Keratinocyte (primary cell): ENCODE measurements around the gene CLN3. TPM values are rescaled to one million over a fixed set of nuclear protein-coding genes. Genes with fewer than 3 reads are reported as not detected.
"Not testable (repeated sequence)": the region's sequence is repeated elsewhere in the genome, so short reads cannot be mapped to it uniquely, and the experiment has no call there.

Source experiments
- DNase-seq: peaks from one replicate; pipeline ENCODE4 v3.0.0-alpha.2; 2011; ENCODE audit warnings: low read depth, missing footprints, low spot score
- FAIRE-seq: peaks from 2 replicates; lab custom pipeline; 2011; peaks lifted over from hg19 to GRCh38; lab: Jason Lieb, UNC
- H2AFZ ChIP-seq: 2 replicates; pipeline ENCODE4 v1.6.0; 2012; ENCODE audit warnings: low read length, control low read depth, inconsistent platforms; ENCODE audit not compliant: control insufficient read depth
- H3K27ac ChIP-seq: 2 replicates; pipeline ENCODE4 v1.5.1; 2011; ENCODE audit warnings: low read length; ENCODE audit not compliant: control insufficient read depth, insufficient read depth
- H3K27me3 ChIP-seq: 3 replicates; pipeline ENCODE4 v1.6.0; 2011; ENCODE audit warnings: low read length; ENCODE audit not compliant: control insufficient read depth, insufficient read depth; ENCODE audit errors: extremely low read depth
- H3K36me3 ChIP-seq, 2 experiments: 2 replicates in 1 of 2; 3 replicates in 1 of 2; pipeline ENCODE4 v1.5.1; 2011; ENCODE audit warnings: low read length in 2 of 2, mild to moderate bottlenecking in 1 of 2; ENCODE audit not compliant: control insufficient read depth in 2 of 2, insufficient read depth in 2 of 2; ENCODE audit errors: extremely low read depth in 1 of 2
- H3K4me1 ChIP-seq: 3 replicates; pipeline ENCODE4 v1.5.1; 2011; ENCODE audit warnings: low read length; ENCODE audit not compliant: control insufficient read depth, insufficient read depth; ENCODE audit errors: extremely low read depth
- H3K4me2 ChIP-seq: 3 replicates; pipeline ENCODE4 v1.6.0; 2011; ENCODE audit warnings: low read depth, low read length; ENCODE audit not compliant: control insufficient read depth, insufficient read depth; ENCODE audit errors: extremely low read depth
- H3K4me3 ChIP-seq, 3 experiments: fragments of 200-600 bp in 1 of 3; sonication (generic) in 1 of 3; 2 replicates in 2 of 3; 3 replicates in 1 of 3; pipeline ENCODE4 v1.5.1; 2011 to 2016; ENCODE audit warnings: low read length in 3 of 3, mild to moderate bottlenecking in 3 of 3, control low read depth in 2 of 3, inconsistent platforms in 1 of 3, low read depth in 1 of 3, mixed read lengths in 1 of 3, mixed run types in 1 of 3, moderate library complexity in 1 of 3; ENCODE audit not compliant: control insufficient read depth in 2 of 3, insufficient read depth in 2 of 3; ENCODE audit errors: extremely low read depth in 1 of 3
- H3K79me2 ChIP-seq: 2 replicates; pipeline ENCODE4 v1.6.0; 2012; ENCODE audit warnings: low read length; ENCODE audit not compliant: control insufficient read depth, insufficient read depth
- H3K9ac ChIP-seq: 3 replicates; pipeline ENCODE4 v1.6.0; 2011; ENCODE audit warnings: low read length; ENCODE audit not compliant: control insufficient read depth, insufficient read depth; ENCODE audit errors: extremely low read depth
- H3K9me1 ChIP-seq: 3 replicates; pipeline ENCODE4 v1.6.0; 2011; ENCODE audit warnings: low read length; ENCODE audit not compliant: control insufficient read depth, insufficient read depth; ENCODE audit errors: extremely low read depth
- H3K9me3 ChIP-seq: 2 replicates; pipeline ENCODE4 v1.5.1; 2012; ENCODE audit warnings: low read depth, low read length; ENCODE audit not compliant: control insufficient read depth
- H4K20me1 ChIP-seq: 3 replicates; pipeline ENCODE4 v1.6.0; 2011; ENCODE audit warnings: low read length; ENCODE audit not compliant: control insufficient read depth, insufficient read depth; ENCODE audit errors: extremely low read depth
- CTCF ChIP-seq, 3 experiments: IDR thresholded peaks in 1 of 3; conservative IDR thresholded peaks in 1 of 3; optimal IDR thresholded peaks in 1 of 3; 2 replicates in 2 of 3; 3 replicates in 1 of 3; pipeline versions ENCODE3 to v1.5.1; 2011; ENCODE audit warnings: low read length in 3 of 3, mild to moderate bottlenecking in 3 of 3, moderate library complexity in 2 of 3, control low read depth in 1 of 3, inconsistent platforms in 1 of 3; ENCODE audit not compliant: insufficient read depth in 2 of 3; ENCODE audit errors: extremely low read depth in 1 of 3
- EZH2 ChIP-seq: IDR thresholded peaks from one replicate; pipeline ENCODE4 v1.6.1; 2012; ENCODE audit warnings: inconsistent platforms, mild to moderate bottlenecking, low read length, moderate library complexity
- dilution Hi-C: fragments of 300-500 bp; cut with MboI; formaldehyde crosslinking; loops from one replicate; pipeline ENCODE4 v1.7.0; 2020; ENCODE audit warnings: low sequenced_read_pairs; ENCODE audit not compliant: extremely low pct_ligation_motif_present
- polyA plus RNA-seq, 5 experiments: library from polyadenylated mRNA; depleted of rRNA in 3 of 5; stranded (reverse) in 3 of 5; stranded (forward) in 1 of 5; unstranded in 1 of 5; fragments of >200 nt; gene quantifications; 1 replicate in 1 of 5; 2 replicates in 3 of 5; 3 replicates in 1 of 5; pipeline versions ENCODE4 v1.2.1 to v1.2.3, GENCODE V29; 2011 to 2012; ENCODE audit warnings: missing spikeins in 2 of 5, low read depth in 1 of 5, low replicate concordance in 1 of 5

Gene CLN3
- polyA plus RNA-seq, 1 donor (not counting 4 experiments of a cell fraction or from before 2014, with no cell fraction given): 12.6 TPM

- Histone ChIP-seq H3K4me3 (no peak overlapping the region), H2AFZ (no peak overlapping the region), H3K9me3 (no peaks in the 10 kb centered on the region), H3K4me2 (no peak overlapping the region), H3K79me2 (no peaks in the 10 kb centered on the region), H3K9me1 (no peaks in the 10 kb centered on the region), H3K27me3 (no peaks in the 10 kb centered on the region), H3K36me3 (peaks cover 0 to 10% of the 10 kb centered on the region in 2 experiments), H4K20me1 (no peaks in the 10 kb centered on the region), H3K9ac (no peak overlapping the region), H3K27ac (no peak overlapping the region), H3K4me1 (no peaks in the 10 kb centered on the region)
- FAIRE-seq (no peak), DNase-seq (no peak)
- dilution Hi-C loops: no loop called here
- TF ChIP-seq CTCF (optimal IDR thresholded peaks at IDR 0.05 in 1 of 3, IDR thresholded peaks at IDR 0.05 in 1 of 3, conservative IDR thresholded peaks at IDR 0.05 in 1 of 3; ENCODE audit: extremely low read depth in 1 of 3, insufficient read depth in 2 of 3, low read length in 3 of 3): no peak
- no peak for TF ChIP-seq EZH2
Measured at GRCh38 chr16:28475221-28475620, 16.7 kb downstream of the CLN3 start.

GRCh38 chr16:28473714-28474265, 18.1 kb downstream of the CLN3 start:
- Histone ChIP-seq H3K4me3 (no peak overlapping the region), H3K36me3 (peaks cover 0 to 9% of the 10 kb centered on the region in 2 experiments), H2AFZ (no peak overlapping the region), H3K79me2 (no peaks in the 10 kb centered on the region), H4K20me1 (no peaks in the 10 kb centered on the region), H3K4me2 (no peak overlapping the region), H3K9ac (no peak overlapping the region), H3K27ac (no peak overlapping the region), H3K9me3 (no peaks in the 10 kb centered on the region), H3K9me1 (no peaks in the 10 kb centered on the region), H3K4me1 (no peaks in the 10 kb centered on the region), H3K27me3 (no peaks in the 10 kb centered on the region)
- FAIRE-seq (no peak), DNase-seq (no peak)
- dilution Hi-C loops: no loop called here
- TF ChIP-seq EZH2 (no peak), CTCF (optimal IDR thresholded peaks at IDR 0.05 in 1 of 3, IDR thresholded peaks at IDR 0.05 in 1 of 3, conservative IDR thresholded peaks at IDR 0.05 in 1 of 3; ENCODE audit: extremely low read depth in 1 of 3, insufficient read depth in 2 of 3, low read length in 3 of 3) (no peak)

- H3K9me1 ChIP-seq, H3K9ac ChIP-seq, H3K4me1 ChIP-seq, H4K20me1 ChIP-seq, H3K9me3 ChIP-seq, H2AFZ ChIP-seq, dilution Hi-C loops, H3K4me2 ChIP-seq, H3K4me3 ChIP-seq, DNase-seq, FAIRE-seq, H3K27me3 ChIP-seq, H3K79me2 ChIP-seq, H3K36me3 ChIP-seq, H3K27ac ChIP-seq: not testable (repeated sequence)
Measured at GRCh38 chr16:28447081-28447480, 44.8 kb downstream of the CLN3 start.

GRCh38 chr16:28446388-28446787, 45.5 kb downstream of the CLN3 start:
- H4K20me1 ChIP-seq, H2AFZ ChIP-seq, dilution Hi-C loops, H3K27me3 ChIP-seq, H3K4me1 ChIP-seq, H3K27ac ChIP-seq, H3K36me3 ChIP-seq, DNase-seq, FAIRE-seq, H3K4me3 ChIP-seq, H3K9ac ChIP-seq, H3K9me1 ChIP-seq, H3K9me3 ChIP-seq, H3K4me2 ChIP-seq, H3K79me2 ChIP-seq: not testable (repeated sequence)
